Measurements from ENCODE around the gene NPHS1.

GRCh38 chr19:35792888-35793287 is 59.4 kb downstream of the NPHS1 start:
- TF ChIP-seq CTCF (conservative IDR thresholded peaks at IDR 0.05) (no peak), ZFX (IDR thresholded peaks at IDR 0.05) (no peak)

All from C4-2B (cell line).